MM.1S (cell line): ENCODE data around the gene RNLS.

Source experiments
- EZH2 ChIP-seq: fragments of 300-600 bp; sonication (generic); optimal IDR thresholded peaks from 2 replicates; pipeline ENCODE3; 2017; ENCODE audit warnings: low read depth, mild to moderate bottlenecking, antibody characterized with exemption, low read length, mixed read lengths
- EZH2phosphoT487 ChIP-seq: fragments of 300-600 bp; sonication (generic); IDR thresholded peaks from 2 replicates; pipeline ENCODE4 v1.6.1; 2018; ENCODE audit warnings: antibody characterized with exemption, low read length
- TF ChIP-seq, protein P1 (sequence below): fragments of 300-600 bp; sonication (generic); IDR thresholded peaks from 2 replicates; pipeline ENCODE4 v1.5.1; 2016; ENCODE audit warnings: antibody characterized with exemption, low read length, mixed read lengths

DNA sequence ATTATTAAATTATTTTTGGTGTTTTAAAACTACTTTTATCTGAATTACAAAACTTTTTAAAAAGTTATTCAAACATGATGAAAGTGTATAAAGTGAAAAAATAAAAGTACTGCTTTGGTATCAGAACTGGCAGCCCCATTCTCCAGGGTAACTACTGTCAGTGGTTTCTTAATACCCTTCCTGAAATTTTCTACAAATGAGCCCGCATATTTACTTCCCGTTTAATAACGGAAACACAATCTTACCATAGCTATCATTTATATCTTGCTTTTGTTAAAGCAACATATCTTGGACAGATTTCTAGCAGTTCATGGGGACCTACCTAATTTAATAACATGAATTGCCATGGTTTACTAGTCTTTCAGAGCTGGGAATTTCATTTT is 249.9 kb downstream of the RNLS start:
- TF ChIP-seq EZH2: no peak
- TF ChIP-seq, protein P1, sequence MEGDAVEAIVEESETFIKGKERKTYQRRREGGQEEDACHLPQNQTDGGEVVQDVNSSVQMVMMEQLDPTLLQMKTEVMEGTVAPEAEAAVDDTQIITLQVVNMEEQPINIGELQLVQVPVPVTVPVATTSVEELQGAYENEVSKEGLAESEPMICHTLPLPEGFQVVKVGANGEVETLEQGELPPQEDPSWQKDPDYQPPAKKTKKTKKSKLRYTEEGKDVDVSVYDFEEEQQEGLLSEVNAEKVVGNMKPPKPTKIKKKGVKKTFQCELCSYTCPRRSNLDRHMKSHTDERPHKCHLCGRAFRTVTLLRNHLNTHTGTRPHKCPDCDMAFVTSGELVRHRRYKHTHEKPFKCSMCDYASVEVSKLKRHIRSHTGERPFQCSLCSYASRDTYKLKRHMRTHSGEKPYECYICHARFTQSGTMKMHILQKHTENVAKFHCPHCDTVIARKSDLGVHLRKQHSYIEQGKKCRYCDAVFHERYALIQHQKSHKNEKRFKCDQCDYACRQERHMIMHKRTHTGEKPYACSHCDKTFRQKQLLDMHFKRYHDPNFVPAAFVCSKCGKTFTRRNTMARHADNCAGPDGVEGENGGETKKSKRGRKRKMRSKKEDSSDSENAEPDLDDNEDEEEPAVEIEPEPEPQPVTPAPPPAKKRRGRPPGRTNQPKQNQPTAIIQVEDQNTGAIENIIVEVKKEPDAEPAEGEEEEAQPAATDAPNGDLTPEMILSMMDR: no peak
- TF ChIP-seq EZH2phosphoT487: no peak
